A549 treated with AZD2906 at 1 μM for 4 hours (cell line): ENCODE measurements around the gene PARN. TPM values are rescaled to one million over a fixed set of nuclear protein-coding genes. Genes with fewer than 3 reads are reported as not detected.

Source experiments
- total RNA-seq: library from RNA; stranded (reverse); fragments of 200-300 nt; extraction: Qiagen RNA extraction; gene quantifications from 5 replicates; pipeline ENCODE4 v1.2.3, GENCODE V29; 2022

PARN gene, protein sequence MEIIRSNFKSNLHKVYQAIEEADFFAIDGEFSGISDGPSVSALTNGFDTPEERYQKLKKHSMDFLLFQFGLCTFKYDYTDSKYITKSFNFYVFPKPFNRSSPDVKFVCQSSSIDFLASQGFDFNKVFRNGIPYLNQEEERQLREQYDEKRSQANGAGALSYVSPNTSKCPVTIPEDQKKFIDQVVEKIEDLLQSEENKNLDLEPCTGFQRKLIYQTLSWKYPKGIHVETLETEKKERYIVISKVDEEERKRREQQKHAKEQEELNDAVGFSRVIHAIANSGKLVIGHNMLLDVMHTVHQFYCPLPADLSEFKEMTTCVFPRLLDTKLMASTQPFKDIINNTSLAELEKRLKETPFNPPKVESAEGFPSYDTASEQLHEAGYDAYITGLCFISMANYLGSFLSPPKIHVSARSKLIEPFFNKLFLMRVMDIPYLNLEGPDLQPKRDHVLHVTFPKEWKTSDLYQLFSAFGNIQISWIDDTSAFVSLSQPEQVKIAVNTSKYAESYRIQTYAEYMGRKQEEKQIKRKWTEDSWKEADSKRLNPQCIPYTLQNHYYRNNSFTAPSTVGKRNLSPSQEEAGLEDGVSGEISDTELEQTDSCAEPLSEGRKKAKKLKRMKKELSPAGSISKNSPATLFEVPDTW
- 35.1 to 57.9 TPM (median 36.2 TPM) in 5 replicates for total RNA-seq

GRCh38 chr16:14629919-14630619, at the start of gene PARN:
TSS of gene PARN (minus strand) at chr16:14630260. CDS start at chr16:14630125, 135 bp downstream.

DNA sequence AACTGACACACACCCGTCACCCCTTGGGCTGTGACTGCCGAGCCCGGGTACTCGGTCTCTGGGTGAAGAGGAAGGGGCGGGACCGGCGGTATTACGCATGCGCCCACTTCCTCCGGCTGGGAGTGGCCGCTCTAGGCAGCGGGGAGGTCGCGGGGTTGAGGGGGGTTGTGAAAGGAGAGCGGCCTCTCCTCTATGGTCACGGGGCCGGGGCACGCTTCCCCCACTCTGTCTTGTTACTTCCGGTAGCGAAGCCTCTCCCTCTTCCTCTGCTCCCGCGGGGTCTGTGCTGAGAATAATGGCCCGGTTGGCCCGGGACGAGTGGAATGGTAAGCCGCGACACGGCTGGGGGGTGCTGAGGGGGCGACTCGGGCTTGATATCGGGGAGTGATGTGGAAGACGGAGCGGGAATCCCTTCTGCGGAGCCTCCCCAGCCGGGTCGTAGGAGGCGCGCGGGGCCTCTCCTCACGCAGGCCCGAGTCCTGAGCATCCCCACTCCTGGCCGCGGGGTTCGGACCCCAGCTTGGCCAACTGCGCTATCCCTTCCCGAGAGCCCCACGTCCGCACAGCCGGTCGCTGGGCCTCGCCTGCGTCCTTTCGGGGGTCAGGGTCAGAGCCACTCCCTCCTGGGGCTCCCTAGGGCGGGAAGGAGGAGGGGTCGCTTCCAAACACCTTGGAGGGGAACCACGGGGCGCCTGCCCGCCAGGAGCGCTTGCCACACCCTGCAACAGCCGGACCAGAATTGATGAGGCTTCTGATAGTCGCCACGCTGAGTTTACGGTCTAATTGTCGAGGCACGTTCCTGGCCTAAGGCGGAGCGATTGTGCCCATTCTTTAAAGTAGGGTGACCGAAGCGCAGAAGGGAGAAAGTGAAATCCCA, 2.9 kb upstream of the PARN start, which contains the start of gene BFAR:
BFAR (plus strand) TSS at position 259 of the 877 bp plus-strand sequence. CDS start 11,396 bp downstream, outside the sequence.

Other genes starting within 250 kb of the PARN start
- gene BFAR, start 2.7 kb upstream of the PARN start, total RNA-seq, result 117 to 152 TPM (median 124 TPM) in 5 replicates
- 0.33 to 0.63 TPM (median 0.48 TPM) in 5 replicates for gene PLA2G10, start 64.0 kb upstream of the PARN start, total RNA-seq
- gene NPIPA3, start 73.2 kb upstream of the PARN start, total RNA-seq, result 0.37 to 2.0 TPM (median 1.1 TPM) in 5 replicates
- 0.80 to 1.8 TPM (median 1.1 TPM) in 5 replicates for gene NPIPA2, start 112.3 kb upstream of the PARN start, total RNA-seq
- 89.6 to 98.8 TPM (median 91.8 TPM) in 5 replicates for gene NOMO1, start 203.5 kb upstream of the PARN start, total RNA-seq